NCI-H146 treated with DMSO at 0.1 percent for 48 hours (cell line): ENCODE measurements around the gene TGFBR3.

Source experiments
- DNase-seq: peaks from one replicate; lab custom pipeline; 2025; ENCODE audit not compliant: unreplicated experiment; lab: John Stamatoyannopoulos, UW

The TGFBR3 gene

DNA sequence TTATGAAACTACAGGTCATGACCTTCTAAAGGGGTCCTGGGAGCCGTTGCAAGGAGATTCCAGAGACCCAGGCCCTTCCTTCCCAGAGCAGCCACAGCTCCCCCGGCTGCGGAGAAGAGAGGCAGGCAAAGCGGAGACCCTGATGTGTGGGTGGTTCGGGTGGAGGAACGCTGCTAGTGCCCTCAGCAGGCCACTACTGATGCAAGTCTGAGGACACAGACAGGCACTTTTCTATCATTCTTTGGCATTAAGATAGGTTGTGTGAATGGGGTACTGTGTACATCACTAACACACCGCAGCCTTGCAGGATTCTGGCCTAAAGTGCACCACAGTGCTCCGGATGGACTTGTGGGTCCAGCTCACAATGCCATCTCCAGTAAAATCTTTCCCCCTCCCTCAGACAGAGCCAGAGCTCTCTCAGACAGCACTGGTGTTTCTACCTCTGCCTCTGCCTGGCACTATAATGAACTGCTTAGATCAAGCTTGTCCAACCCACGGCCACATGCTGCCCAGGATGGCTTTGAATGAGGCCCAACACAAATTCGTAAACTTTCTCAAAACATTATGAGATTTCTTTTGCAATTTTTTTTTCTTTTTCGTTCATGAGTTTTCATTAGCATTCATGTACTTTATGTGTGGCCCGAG, 121.4 kb downstream of the TGFBR3 start:
- DNase-seq = no peak

DNA sequence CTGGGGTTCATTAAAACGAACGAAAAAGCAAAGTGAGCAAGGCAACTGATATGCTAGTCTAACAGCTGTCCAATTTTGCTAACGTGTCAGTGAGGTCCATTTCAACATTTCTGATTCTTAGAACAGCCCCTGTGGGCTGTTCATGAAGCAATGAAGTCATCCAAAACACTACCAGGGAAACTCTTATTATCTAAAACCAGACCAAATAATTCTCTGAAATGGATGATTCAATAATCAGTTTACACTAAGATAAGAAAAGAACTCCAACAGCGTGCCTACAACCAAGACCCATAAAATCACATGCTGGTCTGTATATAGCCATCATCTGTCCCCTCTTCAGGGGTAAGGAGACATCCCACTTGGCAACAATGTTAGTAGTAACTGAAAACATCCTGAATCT, 122.7 kb downstream of the TGFBR3 start:
- DNase-seq = no peak

DNA sequence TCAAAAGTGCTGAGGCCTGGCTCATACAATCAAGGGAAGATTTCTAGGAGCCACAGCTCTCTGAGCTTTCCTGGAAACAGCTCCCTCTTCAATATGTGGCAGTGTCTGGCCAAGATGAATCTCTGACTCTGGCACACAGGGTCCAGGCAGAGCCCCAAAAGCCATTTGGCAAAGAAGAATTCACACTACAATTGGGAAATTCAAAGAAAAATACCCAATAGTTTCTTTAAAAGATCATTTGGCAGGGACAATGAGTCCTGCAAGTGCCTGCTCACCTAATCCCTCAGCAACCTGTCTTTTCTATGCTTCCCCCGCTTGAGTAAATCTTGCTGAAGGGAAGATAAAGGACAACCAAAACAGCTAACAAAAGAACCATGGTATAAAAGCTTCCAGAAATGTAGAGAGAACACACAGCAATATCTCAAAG, 124.6 kb downstream of the TGFBR3 start:
- no peak for DNase-seq

DNA sequence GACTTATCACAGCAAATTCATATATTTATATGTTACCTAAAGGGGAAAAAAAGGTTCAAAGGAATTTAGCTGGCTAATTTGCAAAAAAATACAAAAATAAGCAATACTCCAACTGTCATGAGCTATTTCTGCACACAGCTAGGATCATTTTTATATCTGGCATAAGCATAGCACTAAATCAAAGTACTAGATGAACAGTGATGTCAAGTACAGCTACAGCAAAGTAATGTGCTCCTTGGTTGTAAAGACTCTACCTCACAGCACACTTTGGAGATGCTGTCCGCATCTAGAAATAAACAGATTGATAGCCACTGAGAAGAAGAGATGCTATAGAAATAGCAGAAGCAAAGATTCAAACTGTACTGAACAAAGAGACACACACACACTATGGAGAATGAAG, 125.4 kb downstream of the TGFBR3 start:
- DNase-seq = no peak

DNA sequence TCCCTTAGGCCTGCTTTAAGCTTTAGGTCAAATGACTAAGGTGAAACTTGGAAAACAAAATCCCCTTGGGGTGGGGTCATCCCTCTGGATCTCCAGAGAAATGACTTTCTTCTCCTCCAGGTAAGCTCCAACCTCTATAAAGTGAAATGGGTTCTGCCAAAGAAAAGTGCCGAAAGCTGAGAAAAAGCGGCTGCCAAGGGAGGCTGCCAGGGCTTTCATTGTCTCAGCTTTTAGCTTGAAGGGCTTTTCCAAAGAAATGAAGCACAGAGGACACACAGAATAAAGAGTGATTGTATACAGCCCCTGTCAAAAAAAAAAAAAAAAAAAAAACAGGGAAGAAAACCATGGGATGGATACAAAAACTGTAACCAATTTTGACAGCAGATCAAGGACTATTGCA, 126.9 kb downstream of the TGFBR3 start:
- DNase-seq = no peak

DNA sequence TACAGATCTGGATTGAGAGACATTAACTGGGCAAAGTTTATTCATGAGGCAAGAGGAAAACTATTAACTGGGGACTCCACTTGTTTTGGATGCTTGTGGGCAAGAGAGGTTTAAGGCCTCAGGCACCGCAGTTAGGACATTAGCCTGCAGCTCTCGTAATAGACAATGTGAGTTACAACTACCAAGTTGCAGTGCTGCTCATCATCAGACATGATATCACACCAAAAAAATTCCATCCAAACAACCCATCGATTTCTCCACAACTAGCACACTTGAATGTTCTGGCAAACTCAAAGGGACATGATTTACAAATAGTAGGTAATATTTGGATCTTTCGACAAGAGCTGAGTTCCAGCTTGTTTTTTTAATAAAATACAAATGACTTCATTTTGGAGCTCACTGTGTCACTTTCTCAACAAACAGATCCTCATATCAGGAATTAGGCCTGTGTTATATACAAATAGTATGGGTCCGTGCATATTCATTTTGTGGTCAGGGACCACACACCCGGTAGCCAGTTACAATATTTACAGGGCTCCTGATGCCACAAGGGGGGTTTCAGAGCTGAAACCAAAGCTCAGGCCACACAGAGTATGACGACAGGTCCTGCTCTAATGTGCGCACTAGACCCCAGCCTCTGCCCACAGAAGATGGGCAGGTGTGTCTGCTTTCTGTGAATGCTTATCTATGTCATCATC, 128.0 kb downstream of the TGFBR3 start:
- DNase-seq = no peak

DNA sequence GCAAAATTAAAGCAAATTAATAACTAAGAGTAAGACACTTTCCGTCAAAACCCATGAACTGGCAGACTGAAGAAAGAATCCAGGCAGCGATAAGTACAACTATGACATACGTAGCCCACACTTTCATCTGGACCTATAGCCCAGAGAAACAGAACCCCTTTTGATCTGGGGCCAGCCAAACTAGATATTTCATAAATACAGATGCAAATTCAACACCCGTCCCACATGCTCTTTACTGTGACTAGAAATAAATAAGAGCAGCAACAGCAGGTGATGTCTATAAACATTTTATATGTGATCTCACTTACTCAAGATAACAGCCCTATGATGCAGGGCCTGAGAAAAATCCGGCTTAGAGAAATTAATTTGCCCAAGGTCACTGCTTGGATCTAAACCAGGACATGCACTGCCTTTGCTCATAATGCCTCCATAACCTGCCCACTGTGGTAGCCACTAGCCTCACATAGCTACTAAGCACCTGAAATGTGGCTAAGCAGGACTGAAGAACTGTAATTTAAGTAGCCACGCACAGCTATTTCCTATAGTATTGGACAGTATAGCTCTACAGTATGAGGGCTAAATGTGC, 130.2 kb downstream of the TGFBR3 start:
- no peak for DNase-seq

DNA sequence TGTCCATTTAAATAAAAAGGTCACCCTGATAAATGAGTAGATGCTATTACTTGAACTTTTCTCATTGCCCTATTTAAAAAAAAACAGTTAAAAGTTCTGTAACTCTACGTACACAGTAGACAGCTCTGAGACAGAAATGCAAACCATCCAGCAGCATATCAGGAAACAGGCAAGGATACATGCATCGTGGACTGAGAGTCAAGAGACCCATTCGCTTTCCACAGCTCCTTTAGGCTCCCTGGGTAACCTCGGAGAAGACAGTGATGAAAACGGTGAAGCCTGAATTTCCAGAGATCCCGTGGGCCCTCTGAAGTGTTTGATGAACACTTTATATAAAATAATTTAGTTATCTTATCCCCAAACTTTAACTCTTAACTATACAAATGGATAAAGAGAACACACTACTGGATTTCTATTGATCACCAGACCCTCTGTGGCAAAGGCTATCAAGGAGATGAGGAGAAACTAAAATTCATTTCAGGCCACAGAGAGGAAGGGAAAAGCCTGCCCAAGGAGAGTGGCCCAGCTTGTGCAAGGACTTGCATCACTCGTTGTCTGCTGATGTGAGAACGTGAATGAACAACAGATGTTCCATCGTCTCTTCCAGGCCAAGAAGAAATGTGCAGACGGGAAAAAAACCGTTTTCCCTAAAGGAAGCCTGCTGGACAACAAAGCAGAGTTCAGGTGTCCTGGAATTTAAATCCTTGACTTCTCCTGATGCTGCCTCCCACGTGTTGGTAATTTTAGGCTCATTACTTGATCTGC, 131.0 kb downstream of the TGFBR3 start:
- no peak for DNase-seq

DNA sequence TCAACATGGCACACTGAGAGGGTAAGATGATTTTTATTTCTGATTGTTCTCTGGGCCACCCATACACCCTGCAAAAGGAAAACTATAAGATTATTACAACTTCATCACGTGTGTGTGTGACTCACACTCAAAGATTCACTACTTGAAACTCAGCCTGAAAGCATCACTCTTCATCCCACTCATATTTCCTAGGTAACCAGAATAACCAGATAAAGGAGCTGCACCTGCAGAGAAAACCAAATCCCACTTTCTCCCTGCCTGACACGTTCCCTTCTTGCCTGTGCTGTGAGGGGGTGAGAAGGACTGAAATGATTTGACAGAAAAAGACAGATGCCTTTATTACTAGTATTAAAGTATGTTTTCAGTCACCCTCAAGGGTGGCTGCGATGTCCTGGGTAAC, 131.6 kb downstream of the TGFBR3 start:
- no peak for DNase-seq

DNA sequence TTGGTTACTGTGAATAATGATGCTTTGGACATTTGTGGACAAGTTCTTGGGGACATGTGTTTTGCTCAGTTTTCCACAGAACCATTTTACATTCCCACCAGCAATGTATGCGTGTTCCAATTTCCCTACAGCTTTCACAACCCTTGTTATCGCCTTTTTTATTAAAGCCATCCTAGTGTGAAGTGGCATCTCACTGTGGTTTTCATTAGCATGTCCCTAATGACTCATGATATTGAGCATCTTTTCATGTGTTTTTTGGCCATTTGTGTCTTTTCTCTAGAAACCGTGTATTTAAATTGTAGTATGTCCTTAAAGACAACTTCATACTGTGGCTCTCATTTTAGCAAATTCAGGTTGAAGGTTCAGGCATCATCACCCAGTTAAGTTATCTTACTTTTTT, 132.1 kb downstream of the TGFBR3 start:
- DNase-seq = no peak

DNA sequence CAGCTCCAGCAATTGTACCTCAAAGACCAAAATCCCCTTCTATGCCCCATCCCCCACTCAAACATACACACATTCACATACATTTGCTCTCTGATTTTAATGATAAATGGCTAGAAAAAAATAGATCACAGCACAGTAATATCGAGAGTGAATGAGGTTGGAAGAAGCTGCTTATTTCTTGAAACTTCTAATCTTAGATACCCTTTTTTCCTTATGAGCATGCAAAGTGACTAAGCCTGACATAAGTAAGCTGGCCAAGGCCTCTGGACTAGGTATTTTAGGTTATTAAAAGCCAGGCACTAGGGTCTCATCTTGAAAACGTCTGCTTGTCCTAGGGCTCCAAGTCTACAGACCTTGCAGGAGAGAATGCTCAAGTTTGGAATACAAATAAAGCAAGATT, 133.6 kb downstream of the TGFBR3 start:
- no peak for DNase-seq

DNA sequence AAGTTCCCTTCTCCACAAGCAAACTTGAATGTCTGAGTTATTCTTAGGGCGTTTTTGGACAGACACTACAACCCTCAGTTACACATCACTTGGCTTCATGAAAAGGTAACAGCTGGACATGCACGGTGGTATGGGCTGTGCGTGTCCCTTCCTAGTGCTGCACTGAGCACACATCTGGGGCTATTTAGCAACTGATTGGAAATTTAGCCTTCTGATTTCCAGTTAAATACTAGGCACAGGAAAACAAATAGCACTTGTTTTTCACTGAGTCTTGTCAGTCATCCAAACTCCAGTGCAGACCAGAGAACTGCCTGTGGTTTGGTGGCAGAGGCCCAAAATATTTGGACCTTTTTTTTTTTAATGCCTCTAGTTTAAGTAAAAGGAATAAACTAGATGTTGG, 134.7 kb downstream of the TGFBR3 start:
- DNase-seq = no peak

DNA sequence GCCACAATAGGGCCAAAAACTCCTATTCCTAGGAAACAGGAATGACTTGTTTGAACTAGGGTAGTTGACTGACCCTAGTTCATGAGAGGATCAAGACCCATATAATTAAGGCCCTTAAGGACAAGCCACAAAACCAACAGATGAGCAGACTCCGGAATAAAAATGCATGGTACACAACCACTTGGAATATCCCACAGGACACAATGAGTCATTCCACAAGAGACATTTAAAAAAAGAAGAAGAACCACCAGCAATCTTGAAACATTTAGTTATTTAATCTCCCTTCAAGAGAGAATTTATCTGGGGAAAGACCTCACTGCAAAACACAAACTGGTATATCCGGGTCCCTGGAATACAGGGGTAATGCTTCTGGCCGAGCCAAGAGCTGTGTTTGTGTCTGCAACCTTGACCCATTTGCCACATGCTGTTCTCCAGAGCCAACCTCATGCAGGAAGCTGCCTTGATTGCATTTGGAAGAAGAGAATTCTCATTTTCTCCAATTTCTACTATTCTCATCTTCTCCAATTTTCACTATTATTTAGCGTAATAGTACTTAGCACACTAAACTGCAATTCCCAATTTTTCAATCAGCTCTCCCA, 135.5 kb downstream of the TGFBR3 start:
- no peak for DNase-seq

DNA sequence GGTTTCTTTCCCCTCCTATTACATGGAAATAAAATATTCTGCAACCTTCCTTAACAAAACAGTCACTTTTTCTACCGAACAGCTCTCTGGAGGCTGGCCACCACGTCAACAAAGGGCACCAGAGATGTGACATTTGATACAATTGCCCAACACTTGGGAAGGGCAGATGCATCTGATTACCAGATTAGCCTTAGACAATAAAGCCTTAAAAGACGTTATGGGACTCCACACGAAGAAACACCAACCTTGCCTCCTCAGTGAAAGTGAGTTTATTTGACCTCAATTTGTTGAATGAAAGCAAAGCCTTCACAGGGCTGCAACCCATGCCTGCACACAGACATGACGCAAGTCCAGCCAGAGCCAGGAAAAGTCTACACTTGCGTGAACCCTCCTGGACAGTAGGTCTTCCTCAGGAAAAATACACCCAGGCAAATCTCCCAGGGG, 136.1 kb downstream of the TGFBR3 start:
- no peak for DNase-seq

DNA sequence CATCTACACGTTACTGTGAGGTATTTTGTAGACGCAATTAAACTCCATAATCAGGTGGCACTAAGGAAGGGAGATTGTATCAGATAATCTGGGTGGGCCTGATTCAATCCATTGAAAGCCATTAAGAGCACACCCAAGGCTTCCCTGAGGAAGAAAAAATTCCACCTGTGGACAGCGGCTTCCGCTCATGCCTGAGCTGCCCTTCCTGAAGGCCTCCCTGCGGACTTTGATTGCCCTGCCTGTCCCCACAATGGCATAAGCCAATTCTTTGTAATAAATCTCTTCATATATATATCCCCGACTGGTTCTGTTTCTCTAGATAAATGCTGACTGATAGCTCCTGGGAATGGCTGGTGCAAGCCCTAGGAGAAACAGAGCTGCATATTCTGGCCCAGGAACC, 138.3 kb downstream of the TGFBR3 start:
- no peak for DNase-seq

DNA sequence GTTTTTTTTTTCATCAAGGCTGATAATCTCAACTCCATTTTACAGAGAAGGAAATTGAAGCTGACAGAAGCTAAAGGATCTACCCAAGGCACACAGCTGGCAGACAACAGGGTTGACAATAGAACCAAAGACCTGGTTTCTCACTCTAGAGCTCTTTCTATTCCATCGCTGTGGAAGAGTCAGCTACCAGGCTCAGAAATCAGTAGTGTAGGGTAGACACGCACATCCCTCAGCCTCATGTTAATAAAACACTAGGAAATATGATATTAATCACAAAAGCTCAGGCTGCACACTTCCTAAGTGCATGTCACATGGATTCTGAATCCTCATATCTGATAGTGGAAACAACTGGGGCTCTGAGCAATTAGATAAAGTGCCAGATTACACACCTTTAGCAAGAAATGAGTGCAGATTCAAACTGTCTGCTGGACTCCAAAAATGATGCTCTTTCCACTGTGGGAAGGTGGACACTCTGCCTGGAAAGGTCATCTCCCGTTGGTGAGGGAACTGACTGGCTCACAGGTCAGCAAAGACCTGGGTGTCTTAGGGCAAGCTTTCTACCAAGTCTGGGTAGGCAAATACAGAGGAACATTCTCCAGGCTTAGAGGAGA, 139.1 kb downstream of the TGFBR3 start:
- DNase-seq = no peak

DNA sequence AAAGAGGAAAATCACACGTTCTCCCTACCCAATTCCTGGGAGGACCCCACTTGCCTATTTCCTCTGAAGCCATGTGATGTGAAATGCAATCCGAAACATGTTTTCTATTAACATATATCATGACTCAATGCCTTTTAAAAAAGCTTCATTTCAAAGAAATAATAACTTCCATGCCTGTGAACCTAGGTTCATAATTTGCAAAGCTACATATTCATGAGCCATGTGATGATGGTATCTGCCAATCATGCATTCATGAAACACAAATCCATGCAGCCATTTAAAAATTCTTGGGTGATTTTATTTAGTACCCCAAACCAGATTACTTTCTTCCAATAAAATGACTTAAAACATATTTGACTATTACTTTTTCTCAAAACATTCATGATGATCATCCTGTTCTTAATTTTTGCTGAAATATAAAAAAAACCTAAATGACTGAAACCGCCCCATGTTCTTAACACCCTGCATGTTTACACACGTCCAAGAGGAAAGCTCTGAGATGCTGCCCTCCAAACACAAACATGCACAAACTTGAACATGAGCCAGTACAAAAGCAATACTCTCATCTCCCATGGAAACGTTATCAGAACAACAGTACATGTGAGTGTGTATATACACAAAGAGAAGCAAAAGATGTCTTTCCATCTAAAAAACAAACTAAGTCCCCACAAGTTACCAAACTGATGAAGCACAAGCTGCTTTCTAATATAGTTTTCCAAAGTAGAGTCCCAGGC, 140.1 kb downstream of the TGFBR3 start:
- DNase-seq = no peak

DNA sequence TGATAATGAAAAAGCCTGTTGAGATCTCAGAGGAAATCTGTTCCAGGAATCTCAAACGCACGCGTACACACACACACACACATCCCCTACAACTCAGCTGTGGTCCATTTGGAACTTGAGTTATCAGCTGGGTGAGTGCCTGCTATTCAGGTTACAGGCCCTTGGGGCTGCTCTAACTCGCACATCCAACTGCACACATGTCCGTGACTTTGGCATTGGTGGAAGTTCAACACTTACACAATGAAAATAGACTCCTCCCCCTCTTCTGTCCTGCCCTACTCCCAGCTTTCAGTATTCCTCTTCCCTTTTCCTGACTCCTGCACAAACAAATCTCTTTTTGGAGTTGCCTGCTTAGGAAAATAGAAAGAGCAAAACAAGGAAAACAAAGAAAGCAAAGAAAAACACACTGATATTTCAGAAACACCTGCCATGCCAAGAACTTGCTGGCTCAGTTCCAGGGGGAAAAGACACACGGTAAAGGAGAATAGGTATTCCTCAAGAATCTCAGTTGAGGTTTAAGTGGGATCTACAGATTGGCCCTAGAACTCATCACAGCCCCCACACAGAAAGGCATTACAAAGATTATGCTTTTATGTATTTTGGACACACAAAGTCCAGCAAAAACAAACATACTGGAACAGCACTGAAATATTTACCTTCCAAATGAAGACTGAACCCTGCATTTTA, 140.9 kb downstream of the TGFBR3 start:
- no peak for DNase-seq

DNA sequence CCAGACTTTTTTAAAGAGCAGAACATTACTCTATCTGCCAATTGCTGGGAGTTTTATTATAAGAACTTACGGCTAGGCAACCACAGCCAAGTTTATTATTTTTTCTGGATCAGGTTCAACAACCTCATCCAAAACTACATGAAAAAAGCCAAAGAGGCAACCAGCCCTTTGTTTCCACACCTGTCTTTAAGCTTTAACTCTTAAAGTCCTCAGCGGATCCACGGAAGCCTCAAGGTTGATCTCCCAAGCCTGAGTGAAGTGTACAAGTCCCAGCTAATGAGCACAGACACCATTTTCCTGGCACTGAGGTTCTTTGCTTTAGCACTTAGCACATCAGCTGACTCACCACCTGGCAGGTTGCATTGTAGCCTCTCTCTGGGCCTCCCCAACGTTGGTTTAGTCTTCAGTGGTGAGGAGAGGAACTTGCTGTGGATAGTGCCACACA, 143.1 kb downstream of the TGFBR3 start:
- no peak for DNase-seq

DNA sequence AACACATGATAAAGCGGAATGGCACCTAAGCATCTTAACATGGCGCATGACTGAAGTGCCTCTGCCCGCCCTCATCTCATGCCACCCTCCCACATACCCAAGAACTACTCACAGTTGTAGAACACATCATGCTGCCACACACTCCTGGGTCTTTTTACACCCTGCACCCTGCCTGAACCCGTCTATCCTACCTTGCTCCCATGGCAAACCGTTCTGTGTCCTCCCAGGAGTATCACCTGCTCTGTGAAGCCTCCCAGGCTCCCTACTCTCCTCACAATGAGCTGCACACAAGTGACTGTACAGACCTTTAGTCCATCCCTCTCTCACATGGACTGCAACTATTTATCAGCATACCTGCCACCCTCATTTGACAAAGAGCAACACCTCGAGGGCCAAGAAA, 144.0 kb downstream of the TGFBR3 start:
- no peak for DNase-seq
